NCI-H446 (cell line): ENCODE data around the gene IGSF6.
"Not testable (repeated sequence)": the region's sequence is repeated elsewhere in the genome, so short reads cannot be mapped to it uniquely, and the experiment has no call there.

ENCODE experiments used
- DNase-seq, 2 experiments: peaks; one replicate each; lab custom pipeline; 2025; lab: John Stamatoyannopoulos, UW

IGSF6 gene

GRCh38 chr16:21652453-21652852 is at the start of gene IGSF6:
Gene IGSF6 (minus strand): TSS chr16:21652608. CDS start chr16:21652598, 10 bp downstream.
- DNase-seq: no peak

- DNase-seq: no peak
Measured at GRCh38 chr16:21701271-21701670, 48.9 kb upstream of the IGSF6 start.

- DNase-seq: no peak
Measured at GRCh38 chr16:21698169-21699032, 46.0 kb upstream of the IGSF6 start.

- DNase-seq: no peak
Measured at GRCh38 chr16:21697032-21697431, 44.6 kb upstream of the IGSF6 start.

GRCh38 chr16:21694609-21695008 is 42.2 kb upstream of the IGSF6 start:
- no peak for DNase-seq

- not testable (repeated sequence) for DNase-seq
Measured at GRCh38 chr16:21690967-21691366, 38.6 kb upstream of the IGSF6 start.

GRCh38 chr16:21689107-21689506 is 36.7 kb upstream of the IGSF6 start:
- no peak for DNase-seq

GRCh38 chr16:21685034-21685455 is 32.6 kb upstream of the IGSF6 start:
- no peak for DNase-seq

GRCh38 chr16:21684199-21684598 is 31.8 kb upstream of the IGSF6 start:
- DNase-seq: peak in 1 of 2 experiments; percentile 25

- no peak for DNase-seq
Measured at GRCh38 chr16:21683184-21683583, 30.8 kb upstream of the IGSF6 start.

- DNase-seq: not testable (repeated sequence)
Measured at GRCh38 chr16:21680714-21681113, 28.3 kb upstream of the IGSF6 start.

- DNase-seq: not testable (repeated sequence)
Measured at GRCh38 chr16:21674456-21674855, 22.0 kb upstream of the IGSF6 start.

GRCh38 chr16:21673469-21673868 is 21.1 kb upstream of the IGSF6 start:
- DNase-seq: no peak

GRCh38 chr16:21667575-21667974 is 15.2 kb upstream of the IGSF6 start:
- DNase-seq: no peak

- no peak for DNase-seq
Measured at GRCh38 chr16:21666772-21667171, 14.4 kb upstream of the IGSF6 start.

- no peak for DNase-seq
Measured at GRCh38 chr16:21664801-21665492, 12.5 kb upstream of the IGSF6 start.

- DNase-seq: no peak
Measured at GRCh38 chr16:21663889-21664647, 11.7 kb upstream of the IGSF6 start, which contains the start of gene OTOA. Gene OTOA (plus strand): TSS chr16:21663968. CDS start chr16:21678515, 14,547 bp downstream.

GRCh38 chr16:21659124-21659523 is 6.7 kb upstream of the IGSF6 start:
- no peak for DNase-seq

- peak in 1 of 2 experiments; percentile 57 for DNase-seq
Measured at GRCh38 chr16:21656795-21657768, 4.7 kb upstream of the IGSF6 start.

- DNase-seq: no peak
Measured at GRCh38 chr16:21654881-21655280, 2.5 kb upstream of the IGSF6 start.

- no peak for DNase-seq
Measured at GRCh38 chr16:21654466-21654865, 2.1 kb upstream of the IGSF6 start.
